ENCODE data around the gene HSFY2.
"Not testable (repeated sequence)": the region's sequence is repeated elsewhere in the genome, so short reads cannot be mapped to it uniquely, and the experiment has no call there.

The HSFY2 gene, protein sequence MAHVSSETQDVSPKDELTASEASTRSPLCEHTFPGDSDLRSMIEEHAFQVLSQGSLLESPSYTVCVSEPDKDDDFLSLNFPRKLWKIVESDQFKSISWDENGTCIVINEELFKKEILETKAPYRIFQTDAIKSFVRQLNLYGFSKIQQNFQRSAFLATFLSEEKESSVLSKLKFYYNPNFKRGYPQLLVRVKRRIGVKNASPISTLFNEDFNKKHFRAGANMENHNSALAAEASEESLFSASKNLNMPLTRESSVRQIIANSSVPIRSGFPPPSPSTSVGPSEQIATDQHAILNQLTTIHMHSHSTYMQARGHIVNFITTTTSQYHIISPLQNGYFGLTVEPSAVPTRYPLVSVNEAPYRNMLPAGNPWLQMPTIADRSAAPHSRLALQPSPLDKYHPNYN

DNA sequence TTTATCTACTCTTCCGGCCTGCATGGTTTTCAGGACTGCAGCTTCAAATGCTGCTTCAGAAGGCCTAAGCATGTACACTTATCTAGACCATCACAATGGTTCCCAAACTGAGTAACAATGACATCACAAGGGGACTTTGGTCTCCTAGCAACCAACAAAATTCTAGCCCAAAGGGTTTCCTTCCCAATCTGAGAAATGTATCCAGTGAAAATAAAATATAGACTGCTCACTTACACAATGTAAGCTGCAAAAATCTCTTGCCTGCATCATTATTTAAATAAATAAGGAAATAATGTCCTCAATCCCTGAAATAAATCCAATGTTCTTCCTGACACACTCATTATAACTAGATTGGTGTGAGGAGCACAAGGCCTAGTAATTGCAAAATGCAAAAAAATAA, at the start of gene HSFY2:
Gene HSFY2 (minus strand): TSS at position 101 of the 400 bp plus-strand sequence. CDS start 117 bp downstream, outside the sequence.
- DNase-seq (ENCODE audit: low read depth in 2 of 2) = not testable (repeated sequence)

DNA sequence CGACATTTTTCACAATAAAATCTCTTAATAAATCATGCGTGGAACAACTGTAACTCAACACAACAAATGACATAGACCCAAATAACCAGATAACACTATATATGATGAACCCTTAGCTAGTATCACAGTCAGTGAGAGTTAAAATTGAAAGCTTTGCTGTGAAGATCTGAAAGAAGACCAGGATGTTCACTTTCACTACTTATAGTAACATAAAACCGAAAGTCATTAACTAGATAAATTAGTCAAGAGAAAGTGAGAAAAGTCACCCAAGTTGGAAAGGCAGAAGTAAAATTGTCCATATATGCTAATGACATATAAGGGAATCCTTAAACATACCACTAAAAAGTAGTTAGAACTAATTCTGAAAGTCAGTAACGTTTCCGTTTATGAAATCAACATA, 42.2 kb upstream of the HSFY2 start:
- DNase-seq (ENCODE audit: low read depth in 2 of 2) = not testable (repeated sequence)

DNA sequence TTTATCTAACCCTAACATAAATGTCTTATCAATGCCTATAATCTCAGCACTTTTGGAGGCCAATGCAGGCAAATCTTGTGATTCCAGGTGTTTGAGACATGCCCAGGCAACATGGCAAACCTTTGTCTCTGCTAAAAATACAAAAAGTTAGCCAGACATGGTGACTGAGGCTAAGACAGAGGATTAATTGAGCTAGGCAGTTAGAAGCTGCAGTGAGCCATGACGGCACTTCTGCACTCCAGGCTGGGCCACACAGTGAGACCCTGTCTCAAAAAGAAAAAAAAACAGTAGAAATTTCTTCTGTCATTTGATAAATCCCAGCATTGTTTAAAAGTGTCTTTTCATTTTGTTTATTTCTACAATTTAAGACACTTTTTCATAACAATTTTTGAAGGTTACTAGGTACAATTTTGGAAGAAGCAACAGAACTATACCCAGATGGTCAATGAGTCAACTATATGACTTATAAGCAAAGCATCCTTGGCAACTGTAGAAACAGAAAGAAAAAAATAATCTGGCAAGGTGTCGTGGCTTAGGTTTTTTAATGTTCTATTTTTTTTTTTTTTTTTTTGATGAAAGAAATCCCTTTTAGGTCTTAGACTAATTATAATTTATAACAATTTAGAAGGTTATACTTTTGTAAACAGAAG, 15.3 kb upstream of the HSFY2 start:
- not testable (repeated sequence) for DNase-seq (ENCODE audit: low read depth in 2 of 2)

DNA sequence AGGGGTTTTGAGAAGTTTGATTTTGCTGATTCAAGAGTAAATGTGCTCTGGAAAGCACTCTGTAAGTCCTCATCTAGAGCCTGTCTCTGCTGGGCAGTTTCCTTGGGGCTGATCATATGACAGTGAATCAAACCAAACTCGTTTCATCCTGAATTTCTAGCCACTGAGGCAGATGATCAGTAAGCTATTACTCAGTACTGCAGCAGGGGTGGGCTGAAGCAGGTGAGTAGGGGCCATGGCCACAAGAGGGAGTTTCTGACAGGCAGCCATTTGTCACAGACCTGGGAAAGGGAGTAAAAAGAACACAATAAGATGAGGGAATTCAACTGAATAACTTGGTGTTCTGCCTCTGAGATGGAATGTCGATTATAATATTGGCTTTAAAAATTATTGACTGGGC, 19.5 kb downstream of the HSFY2 start:
- DNase-seq (ENCODE audit: low read depth in 2 of 2) = not testable (repeated sequence)

DNA sequence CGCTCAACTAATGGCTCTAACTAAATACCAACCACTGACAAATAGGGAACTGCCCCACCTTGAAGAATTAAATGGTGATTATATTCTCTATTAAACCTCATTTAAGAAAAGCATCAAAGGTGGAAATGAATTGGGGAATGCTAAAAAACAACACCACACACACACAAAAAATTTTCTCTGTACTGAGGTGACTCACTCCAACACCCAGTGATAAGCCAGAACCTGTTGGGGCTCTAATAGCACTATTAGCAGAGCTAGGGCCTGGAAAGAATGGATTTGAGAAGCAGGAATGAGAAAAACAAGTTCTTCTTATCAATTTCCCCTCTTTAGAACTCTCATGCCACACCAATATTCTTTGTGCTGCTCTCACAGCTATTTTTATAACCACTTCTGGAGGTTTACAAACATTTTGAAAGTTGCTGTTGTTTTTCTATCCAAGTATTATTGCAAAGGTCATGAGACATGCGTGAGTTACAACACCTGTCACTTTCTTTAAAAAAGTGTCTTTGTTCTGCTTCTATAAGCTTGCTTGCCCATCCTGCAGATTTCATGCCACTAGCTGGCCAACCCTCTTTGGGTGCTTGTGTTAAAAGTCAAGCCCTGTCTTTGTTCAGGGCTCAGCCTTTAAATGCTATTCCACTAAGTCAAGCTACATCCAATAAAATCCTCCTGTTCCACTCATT, 20.3 kb downstream of the HSFY2 start:
- not testable (repeated sequence) for DNase-seq (ENCODE audit: low read depth in 2 of 2)

DNA sequence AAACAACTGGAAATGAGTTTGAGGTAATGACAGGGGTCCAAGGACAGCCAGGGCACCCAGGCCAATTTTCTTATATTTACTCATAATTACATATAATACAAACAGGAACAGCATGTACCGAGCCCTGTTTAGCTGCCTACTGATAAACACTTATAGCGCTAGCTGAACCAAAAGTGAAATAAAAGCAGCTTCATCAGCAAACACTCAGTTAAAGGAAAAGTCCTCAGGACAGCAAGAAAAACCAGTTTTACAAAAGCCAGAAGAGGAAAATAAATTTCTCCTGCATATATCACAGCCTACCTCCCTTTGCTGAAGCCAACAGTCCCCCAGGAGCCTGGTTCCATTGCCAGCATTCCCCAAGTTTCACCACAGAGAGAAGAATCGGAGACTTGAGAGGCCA, 49.8 kb downstream of the HSFY2 start:
- not testable (repeated sequence) for DNase-seq (ENCODE audit: low read depth in 2 of 2)

Measured in stimulated activated CD8-positive, alpha-beta memory T cell treated with anti-CD3 and anti-CD28 coated beads, Interleukin-15, amount 100 ng/mL, for 4 hours (primary cell).